PC-3 (cell line): ENCODE measurements around the gene HSPA9. TPM values are rescaled to one million over a fixed set of nuclear protein-coding genes. Genes with fewer than 3 reads are reported as not detected.

Source experiments
- ATAC-seq: fragments of 200-7000 bp; cut with Tn5 transposase; 2 replicates; pipeline ENCODE4 v1.9.1; 2020; ENCODE audit warnings: mild to moderate bottlenecking, moderate library complexity
- BruUV-seq: library from RNA; stranded (reverse); fragments of 400-500 nt; replicated peaks from 2 replicates; lab custom pipeline; 2021; lab: Mats Ljungman, UMichigan
- CTCF ChIA-PET: fragments of 300-600 bp; sonication (Branson Sonifier 250); formaldehyde crosslinking; loops from one replicate; lab custom pipeline; 2022; ENCODE audit warnings: antibody characterized with exemption; lab: Charles Lee
- POLR2A ChIA-PET: fragments of 300-600 bp; sonication (Branson Sonifier 250); formaldehyde crosslinking; loops from one replicate; lab custom pipeline; 2022; ENCODE audit warnings: antibody characterized with exemption; ENCODE audit not compliant: unreplicated experiment; lab: Charles Lee
- DNase-seq: peaks from one replicate; pipeline ENCODE4 v3.0.0-alpha.2; 2015
- H2AFZ ChIP-seq: fragments of 300-600 bp; sonication (generic); 2 replicates; pipeline ENCODE4 v1.6.0; 2016; ENCODE audit warnings: antibody characterized with exemption, low read length
- H3F3A ChIP-seq: fragments of 300-600 bp; sonication (generic); one replicate; pipeline ENCODE4 v1.6.0; 2017; ENCODE audit warnings: antibody characterized with exemption, low read length, control low read depth, mild to moderate bottlenecking; ENCODE audit not compliant: unreplicated experiment
- H3K27ac ChIP-seq: fragments of 300-600 bp; sonication (generic); 2 replicates; pipeline ENCODE4 v1.5.1; 2016; ENCODE audit warnings: mild to moderate bottlenecking, low read length
- H3K27me3 ChIP-seq: fragments of 300-600 bp; sonication (generic); 2 replicates; pipeline ENCODE4 v1.6.1; 2016; ENCODE audit warnings: low read length, mixed read lengths
- H3K36me3 ChIP-seq: fragments of 300-600 bp; sonication (generic); 2 replicates; pipeline ENCODE4 v1.6.1; 2016; ENCODE audit warnings: low read depth, mixed run types, low read length, mixed read lengths
- H3K4me1 ChIP-seq: fragments of 300-600 bp; sonication (generic); 2 replicates; pipeline ENCODE4 v1.5.1; 2016; ENCODE audit warnings: low read length; ENCODE audit not compliant: insufficient read depth
- H3K4me2 ChIP-seq: fragments of 300-600 bp; sonication (generic); 2 replicates; pipeline ENCODE4 v1.6.0; 2016; ENCODE audit warnings: low read length
- H3K4me3 ChIP-seq: fragments of 300-600 bp; sonication (generic); 2 replicates; pipeline ENCODE4 v1.5.1; 2016; ENCODE audit warnings: mild to moderate bottlenecking, low read length, mixed read lengths
- H3K79me2 ChIP-seq: fragments of 300-600 bp; sonication (generic); 2 replicates; pipeline ENCODE4 v1.6.1; 2017; ENCODE audit warnings: low read length, mixed read lengths
- H3K9ac ChIP-seq: fragments of 300-600 bp; sonication (generic); 2 replicates; pipeline ENCODE4 v1.6.0; 2016; ENCODE audit warnings: mild to moderate bottlenecking, low read length
- H3K9me2 ChIP-seq: fragments of 300-600 bp; sonication (generic); replicated peaks from 2 replicates; pipeline ENCODE4 v1.6.1; 2016; ENCODE audit warnings: mixed run types, low read length, mixed read lengths
- H3K9me3 ChIP-seq: fragments of 300-600 bp; sonication (generic); 2 replicates; pipeline ENCODE4 v1.6.1; 2016; ENCODE audit warnings: low read length, mixed read lengths
- H4K20me1 ChIP-seq: fragments of 300-600 bp; sonication (generic); 2 replicates; pipeline ENCODE4 v1.6.1; 2016; ENCODE audit warnings: low read length, mixed read lengths
- CTCF ChIP-seq: fragments of 300-600 bp; sonication (generic); conservative IDR thresholded peaks from 2 replicates; pipeline ENCODE4 v1.5.1; 2017; ENCODE audit warnings: antibody characterized with exemption, low read depth, mild to moderate bottlenecking, low read length
- EZH2 ChIP-seq: fragments of 300-600 bp; sonication (generic); IDR thresholded peaks from one replicate; pipeline ENCODE4 v1.6.1; 2017; ENCODE audit warnings: antibody characterized with exemption, mild to moderate bottlenecking, low read length; ENCODE audit not compliant: unreplicated experiment
- EZH2phosphoT487 ChIP-seq: fragments of 300-600 bp; sonication (generic); IDR thresholded peaks from 2 replicates; pipeline ENCODE4 v1.6.1; 2018; ENCODE audit warnings: mild to moderate bottlenecking, antibody characterized with exemption, low read length, borderline replicate concordance
- intact Hi-C: fragments of 100-400 bp; cut with micrococcal nuclease; formaldehyde crosslinking; loops from 2 replicates; pipeline ENCODE4 v1.9.0; 2023
- total RNA-seq: library from RNA; depleted of rRNA; stranded (reverse); fragments of >200 nt; gene quantifications from 2 replicates; pipeline ENCODE4 v1.2.3, GENCODE V29; 2014

HSPA9 gene
- total RNA-seq, 1 experiment from 2014 or later, result 432 TPM

GRCh38 chr5:138565100-138565821 lies 9.9 kb downstream of the HSPA9 start:
- intact Hi-C loops, result no loop called here
- peaks cover 73% of the 10 kb centered on the region for H3K36me3 ChIP-seq
- H3K9ac ChIP-seq, result no peak overlapping the region

GRCh38 chr5:138564242-138564641 lies 11.0 kb downstream of the HSPA9 start:
- Histone ChIP-seq H3K9me3 (no peaks in the 10 kb centered on the region), H4K20me1 (peaks cover 48% of the 10 kb centered on the region)
- no TSS peak for BruUV-seq

More at GRCh38 chr5:138565100-138565821, 9.9 kb downstream of the HSPA9 start:
- H3K4me3 ChIP-seq, result no peak overlapping the region
- no peak overlapping the region for H3K27ac ChIP-seq
- ChIA-PET POLR2A (no interaction called here), CTCF (no interaction called here)
- ATAC-seq, result no peak
- H3K4me1 ChIP-seq, result no peaks in the 10 kb centered on the region
- no peak for DNase-seq
- TF ChIP-seq EZH2 (no peak), CTCF (no peak), EZH2phosphoT487 (no peak)
- no peaks in the 10 kb centered on the region for H3K27me3 ChIP-seq
- peaks cover under 1% of the 10 kb centered on the region for H3F3A ChIP-seq
- H3K9me3 ChIP-seq, result no peaks in the 10 kb centered on the region
- H2AFZ ChIP-seq, result no peak overlapping the region
- no TSS peak for BruUV-seq
- peaks cover 79% of the 10 kb centered on the region for H3K79me2 ChIP-seq
- H4K20me1 ChIP-seq, result peaks cover 39% of the 10 kb centered on the region
- H3K9me2 ChIP-seq, result no peaks in the 10 kb centered on the region
- no peak overlapping the region for H3K4me2 ChIP-seq

More at GRCh38 chr5:138564242-138564641, 11.0 kb downstream of the HSPA9 start:
- no peak overlapping the region for H3K9ac ChIP-seq
- H3K4me1 ChIP-seq, result no peaks in the 10 kb centered on the region
- TF ChIP-seq CTCF (no peak), EZH2 (no peak), EZH2phosphoT487 (no peak)
- intact Hi-C loops, result no loop called here
- H3F3A ChIP-seq, result peaks cover 4% of the 10 kb centered on the region
- H3K36me3 ChIP-seq, result peaks cover 76% of the 10 kb centered on the region
- no peak overlapping the region for H3K4me3 ChIP-seq
- H2AFZ ChIP-seq, result no peak overlapping the region
- ChIA-PET POLR2A (no interaction called here), CTCF (no interaction called here)
- no peaks in the 10 kb centered on the region for H3K9me2 ChIP-seq
- H3K4me2 ChIP-seq, result no peak overlapping the region
- H3K27ac ChIP-seq, result no peak overlapping the region
- H3K79me2 ChIP-seq, result peaks cover 75% of the 10 kb centered on the region
- DNase-seq (no peak), ATAC-seq (no peak)
- H3K27me3 ChIP-seq, result no peaks in the 10 kb centered on the region
